SJSA1 (cell line): ENCODE data around the gene PRRX1. TPM values are rescaled to one million over a fixed set of nuclear protein-coding genes. Genes with fewer than 3 reads are reported as not detected.
A peak's percentile ranks its signal among the peaks of the same experiment; 100 is the strongest.

Experiments
- DNase-seq, 2 experiments: peaks; one replicate each; pipeline ENCODE4 v3.0.0-alpha.2; 2015 to 2020; ENCODE audit warnings: low spot score in 2 of 2, low read depth in 1 of 2
- H3K27ac ChIP-seq: fragments of 250-450 bp; sonication (Bioruptor Pico); 2 replicates; pipeline ENCODE4 v1.5.1; 2020; ENCODE audit warnings: mild to moderate bottlenecking, moderate library complexity
- H3K27me3 ChIP-seq: fragments of 250-450 bp; sonication (Bioruptor Pico); replicated peaks from 2 replicates; pipeline ENCODE4 v1.5.1; 2020; ENCODE audit warnings: mild to moderate bottlenecking, moderate library complexity
- H3K36me3 ChIP-seq: fragments of 250-450 bp; sonication (Bioruptor Pico); 2 replicates; pipeline ENCODE4 v1.5.1; 2020; ENCODE audit warnings: mild to moderate bottlenecking
- H3K4me1 ChIP-seq: fragments of 250-450 bp; sonication (Bioruptor Pico); replicated peaks from 2 replicates; pipeline ENCODE4 v1.6.1; 2021; ENCODE audit warnings: mild to moderate bottlenecking
- H3K4me3 ChIP-seq: fragments of 250-450 bp; sonication (Bioruptor Pico); 2 replicates; pipeline ENCODE4 v1.5.1; 2020; ENCODE audit warnings: mild to moderate bottlenecking
- H3K9me3 ChIP-seq: fragments of 250-450 bp; sonication (Bioruptor Pico); replicated peaks from 2 replicates; pipeline ENCODE4 v1.5.1; 2020; ENCODE audit warnings: mild to moderate bottlenecking
- total RNA-seq: library from RNA; depleted of rRNA; stranded (reverse); fragments of >200 nt; shearing (Covaris generic); gene quantifications from 2 replicates; pipeline ENCODE4 v1.2.3, GENCODE V29; 2014; rRNA removed

Gene PRRX1
- total RNA-seq, 1 experiment from 2014 or later: 1.6 TPM

GRCh38 chr1:170765712-170766330 is 101.9 kb downstream of the PRRX1 start:
- DNase-seq: peak in 1 of 2 experiments; percentile 13

GRCh38 chr1:170768929-170769328 is 105.0 kb downstream of the PRRX1 start:
- DNase-seq: no peak
- no peak overlapping the region for H3K4me3 ChIP-seq
- no peaks in the 10 kb centered on the region for H3K36me3 ChIP-seq
- no peaks in the 10 kb centered on the region for H3K9me3 ChIP-seq
- no peaks in the 10 kb centered on the region for H3K27me3 ChIP-seq
- no peak overlapping the region for H3K27ac ChIP-seq
- no peaks in the 10 kb centered on the region for H3K4me1 ChIP-seq

More at GRCh38 chr1:170765712-170766330, 101.9 kb downstream of the PRRX1 start:
- Histone ChIP-seq H3K9me3 (no peaks in the 10 kb centered on the region), H3K4me3 (no peak overlapping the region), H3K27me3 (no peaks in the 10 kb centered on the region), H3K36me3 (no peaks in the 10 kb centered on the region), H3K4me1 (no peaks in the 10 kb centered on the region), H3K27ac (no peak overlapping the region)

GRCh38 chr1:170769691-170770090 is 105.8 kb downstream of the PRRX1 start:
- no peak for DNase-seq
- H3K4me3 ChIP-seq: no peak overlapping the region

GRCh38 chr1:170770254-170770653 is 106.3 kb downstream of the PRRX1 start:
- Histone ChIP-seq H3K9me3 (no peaks in the 10 kb centered on the region), H3K27me3 (no peaks in the 10 kb centered on the region), H3K4me3 (no peak overlapping the region), H3K4me1 (no peaks in the 10 kb centered on the region), H3K36me3 (no peaks in the 10 kb centered on the region), H3K27ac (no peak overlapping the region)
- no peak for DNase-seq

More at GRCh38 chr1:170769691-170770090, 105.8 kb downstream of the PRRX1 start:
- H3K27me3 ChIP-seq: no peaks in the 10 kb centered on the region
- H3K4me1 ChIP-seq: no peaks in the 10 kb centered on the region
- no peaks in the 10 kb centered on the region for H3K36me3 ChIP-seq
- H3K27ac ChIP-seq: no peak overlapping the region
- H3K9me3 ChIP-seq: no peaks in the 10 kb centered on the region

- no peak overlapping the region for H3K27ac ChIP-seq
- H3K4me3 ChIP-seq: no peak overlapping the region
- H3K4me1 ChIP-seq: no peaks in the 10 kb centered on the region
- no peak for DNase-seq
- no peaks in the 10 kb centered on the region for H3K27me3 ChIP-seq
- no peaks in the 10 kb centered on the region for H3K36me3 ChIP-seq
- H3K9me3 ChIP-seq: no peaks in the 10 kb centered on the region
These were observed 112.3 kb downstream of the PRRX1 start for GRCh38 chr1:170776252-170776651.

GRCh38 chr1:170776777-170777176 is 112.8 kb downstream of the PRRX1 start:
- Histone ChIP-seq H3K27me3 (no peaks in the 10 kb centered on the region), H3K9me3 (no peaks in the 10 kb centered on the region), H3K36me3 (no peaks in the 10 kb centered on the region), H3K27ac (no peak overlapping the region), H3K4me3 (no peak overlapping the region), H3K4me1 (no peaks in the 10 kb centered on the region)
- DNase-seq: no peak

Other genes starting within 250 kb of the PRRX1 start
- gene GORAB, start 132.0 kb upstream of the PRRX1 start, total RNA-seq: 7.6 and 14.8 TPM in 2 replicates